Measurements from ENCODE around the gene VEZT. TPM values are rescaled to one million over a fixed set of nuclear protein-coding genes. Genes with fewer than 3 reads are reported as not detected.

The VEZT gene
- total RNA-seq, 2 experiments from 2014 or later, result 52.6 to 57.2 TPM

DNA sequence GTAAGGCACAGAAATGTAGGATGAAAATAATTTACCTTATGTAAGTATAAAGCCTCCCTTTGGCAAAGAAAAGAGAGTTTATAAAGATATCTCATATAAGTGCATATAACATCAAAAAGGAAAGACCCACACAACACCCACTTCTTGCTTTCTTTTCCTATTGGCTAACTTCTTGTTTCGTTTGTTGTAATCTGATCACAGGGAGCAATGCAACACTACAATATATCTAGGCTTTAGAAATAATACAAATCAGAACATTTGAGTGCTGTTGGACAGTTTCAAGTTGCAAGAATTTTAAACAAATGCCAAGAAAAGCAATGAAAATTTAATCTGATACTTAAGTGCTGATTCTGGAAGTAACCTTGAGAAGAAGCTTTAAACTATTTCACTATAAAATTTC, 1.7 kb upstream of the VEZT start:
- H3K27ac Mint-ChIP-seq, result peak overlapping the region; percentile 88
- POLR2A ChIA-PET, result interaction anchor here (0.6 to 4.5 kb wide), 2 partner anchors 76 to 257 kb away, joined by 3 to 62 read pairs; partner anchors contain the start of gene METAP2
- peaks cover 42% of the 10 kb centered on the region for H3K4me1 Mint-ChIP-seq (ENCODE audit: low read depth)

DNA sequence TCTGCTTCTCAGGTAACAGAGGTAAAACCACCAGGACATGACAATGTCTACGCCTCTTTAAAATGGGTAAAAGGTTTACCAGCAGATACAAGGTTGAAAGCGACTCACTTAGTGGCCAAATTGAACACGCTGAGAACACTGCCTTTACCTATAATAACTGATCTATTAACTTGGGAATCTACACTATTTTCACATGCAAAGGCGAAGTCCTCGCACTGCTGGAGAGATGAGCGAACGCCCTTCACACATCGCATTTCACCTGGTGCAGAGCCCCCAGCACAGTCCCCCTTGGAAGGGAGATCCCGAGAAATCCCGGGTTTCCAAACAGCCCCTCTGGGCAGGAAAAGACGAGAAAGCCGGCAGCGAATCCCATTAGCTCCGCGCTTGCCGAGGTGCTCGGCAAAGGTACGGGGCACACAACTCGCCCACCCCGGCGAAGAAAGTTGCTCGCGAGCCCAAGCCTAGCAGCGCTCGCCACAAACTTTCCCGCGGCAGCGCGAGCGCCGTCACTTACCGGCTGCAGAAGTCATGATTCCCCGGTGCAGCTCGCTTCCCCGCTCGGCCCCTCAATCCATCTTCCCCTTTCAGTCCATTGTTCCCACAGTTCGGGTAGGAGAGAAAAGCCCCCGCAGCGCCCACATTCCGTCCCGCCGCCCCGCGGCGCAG, 763 bp upstream of the VEZT start:
- intact Hi-C loops (cut with DNase I, micrococcal nuclease), result loop anchor here (1.0 to 10.0 kb wide), 11 partner anchors 100 to 1540 kb away; partner anchors contain the start of genes METAP2 (in 2 of the 2), CRADD (in 1 of the 2), LTA4H (in 1 of the 2) and NDUFA12 (in 1 of the 2)
- DNase-seq, result peak in 4 of 14 experiments; percentile 6 to 47 (median 25)
- Histone ChIP-seq H3K27ac (ENCODE audit: low read depth in 1 of 2, low read length in 2 of 2) (peak overlapping the region; percentile 6 to 60), H3K4me1 (ENCODE audit: insufficient read depth, low read length) (peaks cover 12% of the 10 kb centered on the region), H3K9me3 (ENCODE audit: control insufficient read depth in 1 of 2, insufficient read depth in 1 of 2, low read length in 2 of 2) (no peaks in the 10 kb centered on the region), H3K36me3 (ENCODE audit: insufficient read depth, low read length) (no peaks in the 10 kb centered on the region), H3K4me3 (ENCODE audit: low read length) (peak overlapping the region; percentile 86), H3K27me3 (ENCODE audit: control insufficient read depth in 1 of 2, insufficient read depth in 2 of 2, low read length in 2 of 2) (no peaks in the 10 kb centered on the region)
- peak; percentile 7 for ATAC-seq (ENCODE audit: poor library complexity)
- Mint-ChIP-seq H3K27me3 (peaks cover 4% of the 10 kb centered on the region), H3K9me3 (no peaks in the 10 kb centered on the region), H3K4me1 (ENCODE audit: low read depth) (peaks cover 42% of the 10 kb centered on the region), H3K4me3 (peak overlapping the region; percentile 94), H3K27ac (peak overlapping the region; percentile 88), H3K36me3 (ENCODE audit: low read depth) (peaks cover 10% of the 10 kb centered on the region)
- POLR2A ChIA-PET, result interaction anchor here (0.5 to 4.5 kb wide), 14 partner anchors 9 to 819 kb away, joined by 3 to 62 read pairs (median 4); partner anchors contain the start of genes LTA4H, METAP2, NDUFA12 and NR2C1
- CTCF ChIA-PET, result interaction anchor here (0.6 to 2.0 kb wide), 8 partner anchors 23 to 213 kb away, joined by 3 to 13 read pairs (median 4); partner anchors contain the start of genes NDUFA12 and NR2C1
- TF ChIP-seq, protein P1, sequence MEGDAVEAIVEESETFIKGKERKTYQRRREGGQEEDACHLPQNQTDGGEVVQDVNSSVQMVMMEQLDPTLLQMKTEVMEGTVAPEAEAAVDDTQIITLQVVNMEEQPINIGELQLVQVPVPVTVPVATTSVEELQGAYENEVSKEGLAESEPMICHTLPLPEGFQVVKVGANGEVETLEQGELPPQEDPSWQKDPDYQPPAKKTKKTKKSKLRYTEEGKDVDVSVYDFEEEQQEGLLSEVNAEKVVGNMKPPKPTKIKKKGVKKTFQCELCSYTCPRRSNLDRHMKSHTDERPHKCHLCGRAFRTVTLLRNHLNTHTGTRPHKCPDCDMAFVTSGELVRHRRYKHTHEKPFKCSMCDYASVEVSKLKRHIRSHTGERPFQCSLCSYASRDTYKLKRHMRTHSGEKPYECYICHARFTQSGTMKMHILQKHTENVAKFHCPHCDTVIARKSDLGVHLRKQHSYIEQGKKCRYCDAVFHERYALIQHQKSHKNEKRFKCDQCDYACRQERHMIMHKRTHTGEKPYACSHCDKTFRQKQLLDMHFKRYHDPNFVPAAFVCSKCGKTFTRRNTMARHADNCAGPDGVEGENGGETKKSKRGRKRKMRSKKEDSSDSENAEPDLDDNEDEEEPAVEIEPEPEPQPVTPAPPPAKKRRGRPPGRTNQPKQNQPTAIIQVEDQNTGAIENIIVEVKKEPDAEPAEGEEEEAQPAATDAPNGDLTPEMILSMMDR (IDR thresholded peaks at IDR 0.05), result no peak

More for the DNA sequence above, 1.7 kb upstream of the VEZT start:
- DNase-seq (peak in 2 of 14 experiments; percentile 7 to 14), ATAC-seq (ENCODE audit: poor library complexity) (no peak)
- no peak overlapping the region for H3K4me3 ChIP-seq (ENCODE audit: low read length)
- H3K9me3 ChIP-seq (ENCODE audit: control insufficient read depth in 1 of 2, insufficient read depth in 1 of 2, low read length in 2 of 2), result no peaks in the 10 kb centered on the region
- TF ChIP-seq, protein P1 (IDR thresholded peaks at IDR 0.05), result no peak
- Mint-ChIP-seq H3K36me3 (ENCODE audit: low read depth) (peaks cover 10% of the 10 kb centered on the region), H3K4me3 (peak overlapping the region; percentile 94), H3K9me3 (no peaks in the 10 kb centered on the region), H3K27me3 (peaks cover 4% of the 10 kb centered on the region)
- no peaks in the 10 kb centered on the region for H3K27me3 ChIP-seq (ENCODE audit: control insufficient read depth in 1 of 2, insufficient read depth in 2 of 2, low read length in 2 of 2)
- H3K4me1 ChIP-seq (ENCODE audit: insufficient read depth, low read length), result peaks cover 12% of the 10 kb centered on the region
- intact Hi-C loops (cut with DNase I, micrococcal nuclease), result loop anchor here (2.0 to 10.0 kb wide), 9 partner anchors 99 to 1539 kb away; partner anchors contain the start of genes CRADD (in 1 of the 2), LTA4H (in 1 of the 2), METAP2 (in 1 of the 2) and NDUFA12 (in 1 of the 2)
- CTCF ChIA-PET, result interaction anchor here (2.0 kb wide), 1 partner anchor 142 kb away, joined by 13 read pairs; the partner anchor contains the start of gene NR2C1
- no peaks in the 10 kb centered on the region for H3K36me3 ChIP-seq (ENCODE audit: insufficient read depth, low read length)
- H3K27ac ChIP-seq (ENCODE audit: low read depth in 1 of 2, low read length in 2 of 2), result no peak overlapping the region

Measured in CD4-positive, alpha-beta T cell (primary cell).